Stimulated activated CD8-positive, alpha-beta memory T cell treated with anti-CD3 and anti-CD28 coated beads, Interleukin-15, amount 100 ng/mL, for 48 hours (primary cell): ENCODE data around the gene HLF.

Experiments
- DNase-seq, 2 donors: peaks; one replicate each; pipeline ENCODE4 v3.0.0-alpha.2; 2020; ENCODE audit warnings: low read depth in 2 of 2

Gene HLF

GRCh38 chr17:55308613-55309391 is 44.0 kb downstream of the HLF start:
- DNase-seq = no peak

DNA sequence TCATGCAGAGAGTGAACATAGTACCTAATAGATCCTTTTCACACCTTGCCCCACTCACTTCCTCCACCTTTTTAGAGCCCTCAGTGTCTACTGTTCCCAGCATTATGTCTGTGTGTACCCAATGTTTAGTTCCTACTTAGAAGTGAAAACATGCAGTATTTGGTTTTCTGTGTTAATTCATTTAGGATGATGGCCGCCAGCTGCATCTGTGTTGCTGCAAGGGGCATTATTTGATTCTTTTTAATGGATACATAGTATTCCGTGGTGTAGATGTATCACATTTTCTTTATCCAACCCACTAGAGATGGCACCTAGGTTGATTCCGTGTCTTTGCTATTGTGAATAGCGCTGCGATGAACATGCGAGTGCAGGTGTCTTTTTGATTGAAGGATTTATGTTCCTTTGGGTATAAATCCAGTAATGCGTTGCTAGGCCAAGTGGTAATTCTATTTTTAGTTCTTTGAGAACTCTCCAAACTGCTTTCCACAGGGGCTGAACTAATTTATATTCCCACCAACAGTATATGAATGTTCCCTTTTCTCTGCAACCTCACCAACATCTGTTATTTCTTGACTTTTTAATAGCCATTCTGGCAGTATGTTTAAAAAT is 47.1 kb downstream of the HLF start:
- DNase-seq = no peak

- DNase-seq = no peak
Observed at GRCh38 chr17:55312852-55313251, 48.1 kb downstream of the HLF start.

DNA sequence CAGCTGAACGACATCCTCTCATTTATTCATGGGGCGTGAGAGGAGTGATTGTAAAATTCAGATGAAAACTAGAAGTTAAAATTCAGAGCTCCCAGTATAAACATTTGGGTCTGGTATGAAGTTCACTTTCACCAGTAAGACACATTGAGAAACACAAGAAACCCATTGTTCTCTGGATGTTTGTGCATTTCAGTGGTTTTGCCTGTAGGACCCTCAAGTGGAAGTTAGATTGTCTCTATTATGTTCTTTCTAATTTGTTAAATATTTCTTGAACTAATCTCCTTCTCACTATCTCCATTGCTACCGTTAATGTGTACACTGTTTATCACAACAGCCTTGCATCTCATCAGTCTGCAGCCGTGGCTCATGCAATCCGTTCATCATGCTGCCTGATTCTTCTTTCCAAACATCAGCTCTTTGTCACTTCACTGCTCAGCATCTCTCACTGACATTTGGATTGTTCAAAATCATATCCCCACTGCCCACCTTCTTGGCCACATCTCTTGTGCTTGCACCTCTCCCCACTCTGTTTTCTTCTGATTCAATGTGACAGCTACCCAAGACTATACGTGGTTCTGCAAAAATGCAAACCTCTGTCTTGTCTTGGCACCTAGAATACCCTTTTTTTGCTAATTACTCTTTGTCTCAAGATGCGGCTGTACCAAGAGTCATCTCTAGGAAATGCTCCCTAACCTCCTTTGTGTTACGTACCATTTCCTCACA is 49.5 kb downstream of the HLF start:
- DNase-seq = no peak

GRCh38 chr17:55314784-55315491 is 50.2 kb downstream of the HLF start:
- no peak for DNase-seq

DNA sequence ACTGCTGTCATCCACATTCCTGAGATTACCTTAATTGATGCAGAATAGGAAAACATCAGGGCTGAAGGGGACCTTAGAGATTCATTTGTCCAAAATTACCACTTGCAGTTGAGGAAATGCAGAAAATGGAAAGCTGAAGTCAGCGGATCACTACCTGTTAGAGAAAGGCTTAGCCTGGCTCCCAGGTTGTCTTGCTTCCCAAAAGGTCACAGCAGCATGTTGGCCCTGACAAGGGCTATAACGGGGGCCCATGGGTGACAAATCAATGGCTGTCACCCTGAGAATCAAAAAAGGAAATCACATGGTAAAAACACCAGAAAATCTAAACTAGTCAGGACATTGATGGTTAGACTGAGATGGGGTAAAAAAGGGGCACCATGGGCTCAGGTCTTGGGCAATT is 51.7 kb downstream of the HLF start:
- no peak for DNase-seq

DNA sequence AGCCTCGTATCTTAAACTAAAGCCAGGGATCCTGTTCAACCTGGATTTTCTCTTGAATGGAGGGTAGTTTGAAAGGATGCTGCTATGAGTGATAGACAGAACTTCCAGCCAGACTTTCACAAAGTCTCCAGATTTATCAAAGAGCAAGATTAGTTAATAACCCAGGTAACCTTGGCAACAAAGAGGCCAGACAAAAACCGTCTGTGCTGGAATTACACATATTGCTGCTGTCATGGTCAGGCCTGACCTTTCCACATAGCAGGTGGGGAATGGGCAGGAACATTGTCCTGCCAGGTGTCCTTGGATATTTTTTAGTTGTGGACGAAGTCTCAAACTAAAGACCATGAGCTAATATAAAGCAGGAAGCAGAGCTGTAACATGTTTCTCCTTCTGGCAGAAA is 52.5 kb downstream of the HLF start:
- DNase-seq = no peak

- no peak for DNase-seq
Observed at GRCh38 chr17:55318081-55318480, 53.3 kb downstream of the HLF start.

DNA sequence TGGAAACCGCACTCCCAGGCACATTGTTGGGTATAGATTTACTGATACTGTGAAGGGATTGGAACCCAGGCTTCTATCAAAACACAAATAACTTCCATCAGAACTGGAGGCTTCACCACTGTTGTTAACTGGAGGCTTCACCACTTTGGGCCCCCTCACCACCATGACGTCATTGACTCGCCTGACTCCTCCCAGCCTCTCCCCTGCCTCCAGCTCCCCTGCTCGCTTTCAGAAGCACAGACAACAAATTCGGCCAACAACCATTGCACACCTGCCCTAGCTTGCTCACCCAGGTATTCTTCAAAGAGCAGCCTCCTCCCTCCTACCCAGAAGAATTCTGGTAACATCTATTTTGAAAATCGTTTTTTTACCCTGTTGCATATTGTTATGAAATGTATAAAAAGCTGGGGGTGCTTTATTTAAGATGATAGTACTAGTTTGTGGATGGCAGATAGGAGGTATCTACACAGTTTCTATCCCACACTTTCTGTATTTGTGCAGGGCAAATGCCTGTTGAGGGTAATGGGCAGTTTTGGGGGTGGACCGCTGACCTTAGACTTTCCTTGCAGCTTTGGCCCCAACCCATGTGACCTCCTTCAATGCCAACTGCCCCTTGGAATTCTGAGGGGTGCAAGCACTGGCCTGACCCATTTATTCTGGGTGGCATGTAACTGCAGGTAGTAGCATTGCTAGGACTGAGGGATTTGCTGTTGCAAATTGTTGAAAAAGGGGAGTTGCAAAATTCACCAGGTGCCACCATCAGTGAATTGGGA is 54.1 kb downstream of the HLF start:
- no peak for DNase-seq

DNA sequence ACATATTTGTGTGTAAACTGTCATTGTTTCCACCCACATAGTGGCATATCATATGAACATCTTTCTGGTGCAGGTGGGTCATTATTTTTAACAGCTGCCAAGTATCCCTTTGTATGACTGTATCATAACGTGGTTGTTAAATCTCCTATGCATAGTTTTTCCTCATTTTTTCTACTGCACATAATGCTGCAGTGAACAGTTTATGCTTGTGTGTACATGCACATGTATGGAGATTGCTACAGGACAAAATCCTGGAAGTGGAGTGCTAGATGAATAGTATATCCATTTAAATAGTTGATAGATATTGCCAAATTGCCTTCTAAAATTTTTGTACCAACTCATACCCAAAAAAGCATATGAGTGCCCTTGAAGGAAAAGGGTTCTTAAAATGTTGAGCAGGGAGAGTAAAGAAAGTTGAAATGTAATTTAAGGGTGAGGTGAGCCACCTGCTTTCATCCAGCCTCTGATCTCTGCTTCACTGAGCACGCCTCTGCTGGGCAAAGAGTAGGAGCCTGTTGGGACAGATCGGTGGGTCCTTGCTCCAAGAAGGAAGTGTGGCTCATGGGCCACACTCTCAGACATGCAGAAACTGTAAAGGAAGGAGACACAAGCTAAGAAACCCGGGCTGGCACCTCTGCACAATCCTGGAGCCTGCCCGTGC is 55.3 kb downstream of the HLF start:
- DNase-seq = no peak

DNA sequence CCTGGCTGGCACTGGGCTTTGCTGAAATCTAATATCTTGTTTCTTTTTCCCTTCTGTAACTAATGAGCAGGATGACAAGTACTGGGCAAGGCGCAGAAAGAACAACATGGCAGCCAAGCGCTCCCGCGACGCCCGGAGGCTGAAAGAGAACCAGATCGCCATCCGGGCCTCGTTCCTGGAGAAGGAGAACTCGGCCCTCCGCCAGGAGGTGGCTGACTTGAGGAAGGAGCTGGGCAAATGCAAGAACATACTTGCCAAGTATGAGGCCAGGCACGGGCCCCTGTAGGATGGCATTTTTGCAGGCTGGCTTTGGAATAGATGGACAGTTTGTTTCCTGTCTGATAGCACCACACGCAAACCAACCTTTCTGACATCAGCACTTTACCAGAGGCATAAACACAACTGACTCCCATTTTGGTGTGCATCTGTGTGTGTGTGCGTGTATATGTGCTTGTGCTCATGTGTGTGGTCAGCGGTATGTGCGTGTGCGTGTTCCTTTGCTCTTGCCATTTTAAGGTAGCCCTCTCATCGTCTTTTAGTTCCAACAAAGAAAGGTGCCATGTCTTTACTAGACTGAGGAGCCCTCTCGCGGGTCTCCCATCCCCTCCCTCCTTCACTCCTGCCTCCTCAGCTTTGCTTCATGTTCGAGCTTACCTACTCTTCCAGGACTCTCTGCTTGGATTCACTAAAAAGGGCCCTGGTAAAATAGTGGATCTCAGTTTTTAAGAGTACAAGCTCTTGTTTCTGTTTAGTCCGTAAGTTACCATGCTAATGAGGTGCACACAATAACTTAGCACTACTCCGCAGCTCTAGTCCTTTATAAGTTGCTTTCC is 56.0 kb downstream of the HLF start:
- no peak for DNase-seq

DNA sequence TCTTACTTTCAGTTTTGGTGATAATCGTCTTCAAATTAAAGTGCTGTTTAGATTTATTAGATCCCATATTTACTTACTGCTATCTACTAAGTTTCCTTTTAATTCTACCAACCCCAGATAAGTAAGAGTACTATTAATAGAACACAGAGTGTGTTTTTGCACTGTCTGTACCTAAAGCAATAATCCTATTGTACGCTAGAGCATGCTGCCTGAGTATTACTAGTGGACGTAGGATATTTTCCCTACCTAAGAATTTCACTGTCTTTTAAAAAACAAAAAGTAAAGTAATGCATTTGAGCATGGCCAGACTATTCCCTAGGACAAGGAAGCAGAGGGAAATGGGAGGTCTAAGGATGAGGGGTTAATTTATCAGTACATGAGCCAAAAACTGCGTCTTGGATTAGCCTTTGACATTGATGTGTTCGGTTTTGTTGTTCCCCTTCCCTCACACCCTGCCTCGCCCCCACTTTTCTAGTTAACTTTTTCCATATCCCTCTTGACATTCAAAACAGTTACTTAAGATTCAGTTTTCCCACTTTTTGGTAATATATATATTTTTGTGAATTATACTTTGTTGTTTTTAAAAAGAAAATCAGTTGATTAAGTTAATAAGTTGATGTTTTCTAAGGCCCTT is 56.8 kb downstream of the HLF start:
- DNase-seq = no peak

DNA sequence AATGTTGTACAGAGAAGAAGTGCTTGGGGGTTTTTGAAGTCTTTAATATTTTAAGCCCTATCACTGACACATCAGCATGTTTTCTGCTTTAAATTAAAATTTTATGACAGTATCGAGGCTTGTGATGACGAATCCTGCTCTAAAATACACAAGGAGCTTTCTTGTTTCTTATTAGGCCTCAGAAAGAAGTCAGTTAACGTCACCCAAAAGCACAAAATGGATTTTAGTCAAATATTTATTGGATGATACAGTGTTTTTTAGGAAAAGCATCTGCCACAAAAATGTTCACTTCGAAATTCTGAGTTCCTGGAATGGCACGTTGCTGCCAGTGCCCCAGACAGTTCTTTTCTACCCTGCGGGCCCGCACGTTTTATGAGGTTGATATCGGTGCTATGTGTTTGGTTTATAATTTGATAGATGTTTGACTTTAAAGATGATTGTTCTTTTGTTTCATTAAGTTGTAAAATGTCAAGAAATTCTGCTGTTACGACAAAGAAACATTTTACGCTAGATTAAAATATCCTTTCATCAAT is 57.8 kb downstream of the HLF start:
- no peak for DNase-seq

DNA sequence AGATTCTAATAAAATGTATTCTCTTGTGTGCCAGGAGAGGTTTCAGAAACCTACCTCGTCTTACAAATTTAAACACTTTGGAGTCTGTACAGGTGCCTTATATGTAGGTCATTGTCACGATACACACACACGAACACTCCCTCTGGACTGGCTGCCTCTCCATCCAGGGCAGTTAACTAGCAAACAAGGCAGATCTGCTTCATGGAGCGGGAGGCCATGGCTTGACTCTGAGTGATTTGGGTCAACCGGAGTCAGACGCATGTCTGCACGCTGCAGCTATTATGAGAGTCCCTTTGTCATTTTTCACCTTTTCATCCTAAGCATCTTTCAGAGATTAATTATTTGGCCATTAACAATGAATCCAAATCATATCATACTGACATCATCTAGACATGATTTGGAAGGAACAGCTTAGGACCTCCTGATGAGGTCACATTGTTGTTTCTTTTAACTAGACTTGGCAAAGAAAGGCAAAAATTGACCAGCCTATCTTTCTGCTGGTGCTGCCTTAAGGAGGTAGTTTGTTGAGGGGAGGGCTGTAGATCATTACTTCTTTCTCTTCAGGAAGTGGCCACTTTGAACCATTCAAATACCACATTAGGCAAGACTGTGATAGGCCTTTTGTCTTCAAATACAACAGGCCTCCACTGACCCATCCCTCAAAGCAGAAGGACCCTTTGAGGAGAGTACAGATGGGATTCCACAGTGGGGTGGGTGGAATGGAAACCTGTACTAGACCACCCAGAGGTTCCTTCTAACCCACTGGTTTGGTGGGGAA is 58.9 kb downstream of the HLF start:
- DNase-seq = no peak

DNA sequence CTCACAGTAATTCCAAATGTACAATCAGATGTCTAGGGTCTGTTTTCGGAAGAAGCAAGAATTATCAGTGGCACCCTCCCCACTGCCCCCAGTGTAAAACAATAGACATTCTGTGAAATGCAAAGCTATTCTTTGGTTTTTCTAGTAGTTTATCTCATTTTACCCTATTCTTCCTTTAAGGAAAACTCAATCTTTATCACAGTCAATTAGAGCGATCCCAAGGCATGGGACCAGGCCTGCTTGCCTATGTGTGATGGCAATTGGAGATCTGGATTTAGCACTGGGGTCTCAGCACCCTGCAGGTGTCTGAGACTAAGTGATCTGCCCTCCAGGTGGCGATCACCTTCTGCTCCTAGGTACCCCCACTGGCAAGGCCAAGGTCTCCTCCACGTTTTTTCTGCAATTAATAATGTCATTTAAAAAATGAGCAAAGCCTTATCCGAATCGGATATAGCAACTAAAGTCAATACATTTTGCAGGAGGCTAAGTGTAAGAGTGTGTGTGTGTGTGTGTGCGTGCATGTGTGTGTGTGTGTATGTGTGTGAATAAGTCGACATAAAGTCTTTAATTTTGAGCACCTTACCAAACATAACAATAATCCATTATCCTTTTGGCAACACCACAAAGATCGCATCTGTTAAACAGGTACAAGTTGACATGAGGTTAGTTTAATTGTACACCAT is 59.7 kb downstream of the HLF start:
- DNase-seq = no peak

DNA sequence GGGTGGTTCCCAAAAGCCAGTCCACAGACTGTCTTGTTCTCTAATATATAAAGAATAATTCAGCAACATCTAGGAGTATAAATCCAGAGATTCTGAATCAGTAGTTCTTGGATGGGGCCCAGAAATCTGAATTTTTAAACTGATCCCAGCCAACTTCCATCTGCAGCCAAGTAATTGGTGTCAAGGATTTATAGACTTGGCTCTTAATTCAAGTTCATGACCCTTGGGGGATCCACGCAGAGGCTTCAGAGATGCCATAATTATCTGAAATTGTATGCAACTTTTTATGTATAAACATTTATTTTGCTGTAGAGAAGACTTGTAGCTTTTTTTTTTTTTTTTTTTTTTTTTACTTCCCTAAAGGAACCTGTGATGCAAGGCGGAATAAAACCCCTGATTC is 60.6 kb downstream of the HLF start:
- DNase-seq = no peak

- no peak for DNase-seq
Observed at GRCh38 chr17:55326030-55326429, 61.3 kb downstream of the HLF start.
